ENCODE results near the gene ITGAD. TPM values are rescaled to one million over a fixed set of nuclear protein-coding genes. Genes with fewer than 3 reads are reported as not detected.

Gene ITGAD
- total and polyA plus RNA-seq, 2 of the 8 experiments (the other 6 are each of a cell fraction or from before 2014, with no cell fraction given) = 0.06 TPM; not detected in 1

DNA sequence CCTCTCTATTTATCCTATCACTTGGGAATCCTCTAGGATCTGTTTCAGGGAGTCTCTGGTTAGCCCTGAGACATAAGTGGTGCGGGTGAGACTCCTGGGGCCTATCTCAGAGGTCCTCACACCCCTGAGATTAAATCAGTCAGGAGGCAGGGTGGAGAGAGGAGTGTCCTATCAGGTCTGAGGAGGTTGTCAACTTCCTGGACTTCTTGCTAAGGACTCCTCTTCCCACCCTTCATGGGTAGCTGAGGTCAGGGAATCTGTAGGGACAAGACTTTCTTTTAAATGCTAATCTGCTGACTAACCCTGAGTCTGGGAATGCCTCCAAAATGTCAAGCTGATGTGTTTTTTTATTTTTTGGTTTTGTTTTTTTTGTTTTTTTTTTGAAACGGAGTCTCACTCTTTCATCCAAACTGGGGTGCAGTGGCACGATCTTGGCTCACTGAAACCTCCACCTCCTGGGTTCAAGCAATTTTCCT lies 59.5 kb downstream of the ITGAD start (continued):
- TF ChIP-seq, protein P1, sequence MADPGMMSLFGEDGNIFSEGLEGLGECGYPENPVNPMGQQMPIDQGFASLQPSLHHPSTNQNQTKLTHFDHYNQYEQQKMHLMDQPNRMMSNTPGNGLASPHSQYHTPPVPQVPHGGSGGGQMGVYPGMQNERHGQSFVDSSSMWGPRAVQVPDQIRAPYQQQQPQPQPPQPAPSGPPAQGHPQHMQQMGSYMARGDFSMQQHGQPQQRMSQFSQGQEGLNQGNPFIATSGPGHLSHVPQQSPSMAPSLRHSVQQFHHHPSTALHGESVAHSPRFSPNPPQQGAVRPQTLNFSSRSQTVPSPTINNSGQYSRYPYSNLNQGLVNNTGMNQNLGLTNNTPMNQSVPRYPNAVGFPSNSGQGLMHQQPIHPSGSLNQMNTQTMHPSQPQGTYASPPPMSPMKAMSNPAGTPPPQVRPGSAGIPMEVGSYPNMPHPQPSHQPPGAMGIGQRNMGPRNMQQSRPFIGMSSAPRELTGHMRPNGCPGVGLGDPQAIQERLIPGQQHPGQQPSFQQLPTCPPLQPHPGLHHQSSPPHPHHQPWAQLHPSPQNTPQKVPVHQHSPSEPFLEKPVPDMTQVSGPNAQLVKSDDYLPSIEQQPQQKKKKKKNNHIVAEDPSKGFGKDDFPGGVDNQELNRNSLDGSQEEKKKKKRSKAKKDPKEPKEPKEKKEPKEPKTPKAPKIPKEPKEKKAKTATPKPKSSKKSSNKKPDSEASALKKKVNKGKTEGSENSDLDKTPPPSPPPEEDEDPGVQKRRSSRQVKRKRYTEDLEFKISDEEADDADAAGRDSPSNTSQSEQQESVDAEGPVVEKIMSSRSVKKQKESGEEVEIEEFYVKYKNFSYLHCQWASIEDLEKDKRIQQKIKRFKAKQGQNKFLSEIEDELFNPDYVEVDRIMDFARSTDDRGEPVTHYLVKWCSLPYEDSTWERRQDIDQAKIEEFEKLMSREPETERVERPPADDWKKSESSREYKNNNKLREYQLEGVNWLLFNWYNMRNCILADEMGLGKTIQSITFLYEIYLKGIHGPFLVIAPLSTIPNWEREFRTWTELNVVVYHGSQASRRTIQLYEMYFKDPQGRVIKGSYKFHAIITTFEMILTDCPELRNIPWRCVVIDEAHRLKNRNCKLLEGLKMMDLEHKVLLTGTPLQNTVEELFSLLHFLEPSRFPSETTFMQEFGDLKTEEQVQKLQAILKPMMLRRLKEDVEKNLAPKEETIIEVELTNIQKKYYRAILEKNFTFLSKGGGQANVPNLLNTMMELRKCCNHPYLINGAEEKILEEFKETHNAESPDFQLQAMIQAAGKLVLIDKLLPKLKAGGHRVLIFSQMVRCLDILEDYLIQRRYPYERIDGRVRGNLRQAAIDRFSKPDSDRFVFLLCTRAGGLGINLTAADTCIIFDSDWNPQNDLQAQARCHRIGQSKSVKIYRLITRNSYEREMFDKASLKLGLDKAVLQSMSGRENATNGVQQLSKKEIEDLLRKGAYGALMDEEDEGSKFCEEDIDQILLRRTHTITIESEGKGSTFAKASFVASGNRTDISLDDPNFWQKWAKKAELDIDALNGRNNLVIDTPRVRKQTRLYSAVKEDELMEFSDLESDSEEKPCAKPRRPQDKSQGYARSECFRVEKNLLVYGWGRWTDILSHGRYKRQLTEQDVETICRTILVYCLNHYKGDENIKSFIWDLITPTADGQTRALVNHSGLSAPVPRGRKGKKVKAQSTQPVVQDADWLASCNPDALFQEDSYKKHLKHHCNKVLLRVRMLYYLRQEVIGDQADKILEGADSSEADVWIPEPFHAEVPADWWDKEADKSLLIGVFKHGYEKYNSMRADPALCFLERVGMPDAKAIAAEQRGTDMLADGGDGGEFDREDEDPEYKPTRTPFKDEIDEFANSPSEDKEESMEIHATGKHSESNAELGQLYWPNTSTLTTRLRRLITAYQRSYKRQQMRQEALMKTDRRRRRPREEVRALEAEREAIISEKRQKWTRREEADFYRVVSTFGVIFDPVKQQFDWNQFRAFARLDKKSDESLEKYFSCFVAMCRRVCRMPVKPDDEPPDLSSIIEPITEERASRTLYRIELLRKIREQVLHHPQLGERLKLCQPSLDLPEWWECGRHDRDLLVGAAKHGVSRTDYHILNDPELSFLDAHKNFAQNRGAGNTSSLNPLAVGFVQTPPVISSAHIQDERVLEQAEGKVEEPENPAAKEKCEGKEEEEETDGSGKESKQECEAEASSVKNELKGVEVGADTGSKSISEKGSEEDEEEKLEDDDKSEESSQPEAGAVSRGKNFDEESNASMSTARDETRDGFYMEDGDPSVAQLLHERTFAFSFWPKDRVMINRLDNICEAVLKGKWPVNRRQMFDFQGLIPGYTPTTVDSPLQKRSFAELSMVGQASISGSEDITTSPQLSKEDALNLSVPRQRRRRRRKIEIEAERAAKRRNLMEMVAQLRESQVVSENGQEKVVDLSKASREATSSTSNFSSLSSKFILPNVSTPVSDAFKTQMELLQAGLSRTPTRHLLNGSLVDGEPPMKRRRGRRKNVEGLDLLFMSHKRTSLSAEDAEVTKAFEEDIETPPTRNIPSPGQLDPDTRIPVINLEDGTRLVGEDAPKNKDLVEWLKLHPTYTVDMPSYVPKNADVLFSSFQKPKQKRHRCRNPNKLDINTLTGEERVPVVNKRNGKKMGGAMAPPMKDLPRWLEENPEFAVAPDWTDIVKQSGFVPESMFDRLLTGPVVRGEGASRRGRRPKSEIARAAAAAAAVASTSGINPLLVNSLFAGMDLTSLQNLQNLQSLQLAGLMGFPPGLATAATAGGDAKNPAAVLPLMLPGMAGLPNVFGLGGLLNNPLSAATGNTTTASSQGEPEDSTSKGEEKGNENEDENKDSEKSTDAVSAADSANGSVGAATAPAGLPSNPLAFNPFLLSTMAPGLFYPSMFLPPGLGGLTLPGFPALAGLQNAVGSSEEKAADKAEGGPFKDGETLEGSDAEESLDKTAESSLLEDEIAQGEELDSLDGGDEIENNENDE (IDR thresholded peaks at IDR 0.05; ENCODE audit: insufficient replicate concordance, low read length) = no peak
- TF ChIP-seq CBX8 (IDR thresholded peaks at IDR 0.05; ENCODE audit: borderline replicate concordance, low read depth, low read length) (no peak), ZNF274 (IDR thresholded peaks at IDR 0.05; ENCODE audit: borderline replicate concordance, extremely low read depth, low read length) (no peak), CTBP2 (IDR thresholded peaks at IDR 0.05; ENCODE audit: borderline replicate concordance, insufficient read depth, insufficient read length, low read length) (no peak), RBBP5 (IDR thresholded peaks at IDR 0.05; ENCODE audit: borderline replicate concordance, low read depth, low read length) (no peak)

All from H1 (cell line).